A549 (cell line): ENCODE measurements around the gene DOCK6.

Experiments
- EP300 ChIP-seq, 2 experiments: fragments of >200 bp; sonication (Bioruptor Twin); formaldehyde crosslinking; IDR thresholded peaks; 2 replicates in 1 of 2; 3 replicates in 1 of 2; pipeline ENCODE4 v1.6.1; 2016 to 2017
- HES2 ChIP-seq: fragments of >200 bp; sonication (Bioruptor Twin); formaldehyde crosslinking; IDR thresholded peaks from 2 replicates; pipeline ENCODE4 v1.6.1; 2016
- JUN ChIP-seq, 2 experiments: fragments of >200 bp; sonication (Bioruptor Twin); formaldehyde crosslinking; IDR thresholded peaks; 2 replicates in 1 of 2; 3 replicates in 1 of 2; pipeline ENCODE4 v1.6.1; 2016 to 2017
- MAX ChIP-seq: IDR thresholded peaks from 2 replicates; pipeline ENCODE4 v1.6.1; 2012
- POLR2A ChIP-seq: IDR thresholded peaks from 2 replicates; pipeline ENCODE4 v1.6.1; 2012; ENCODE audit warnings: mild to moderate bottlenecking, low read length
- REST ChIP-seq: fragments of 200-600 bp; sonication (generic); IDR thresholded peaks from 2 replicates; pipeline ENCODE4 v1.6.1; 2016; ENCODE audit warnings: antibody characterized with exemption, mild to moderate bottlenecking, moderate library complexity
- SREBF2 ChIP-seq: fragments of 450-650 bp; IDR thresholded peaks from 2 replicates; pipeline ENCODE4 v1.6.1; 2014; ENCODE audit warnings: mild to moderate bottlenecking, moderate library complexity
- TF ChIP-seq, protein P1 (sequence below): fragments of >200 bp; sonication (Bioruptor Twin); formaldehyde crosslinking; IDR thresholded peaks from 3 replicates; pipeline ENCODE4 v1.5.1; 2016
- TF ChIP-seq, protein P2 (sequence below): IDR thresholded peaks from 2 replicates; pipeline ENCODE4 v1.6.1; 2012

GRCh38 chr19:11200015-11200574, 62.2 kb downstream of the DOCK6 start:
- TF ChIP-seq HES2 (no peak), POLR2A (no peak), SREBF2 (no peak), EP300 (IDR thresholded peaks at IDR 0.05) (no peak), REST (no peak), MAX (no peak), JUN (IDR thresholded peaks at IDR 0.05) (no peak)
- TF ChIP-seq, protein P1, sequence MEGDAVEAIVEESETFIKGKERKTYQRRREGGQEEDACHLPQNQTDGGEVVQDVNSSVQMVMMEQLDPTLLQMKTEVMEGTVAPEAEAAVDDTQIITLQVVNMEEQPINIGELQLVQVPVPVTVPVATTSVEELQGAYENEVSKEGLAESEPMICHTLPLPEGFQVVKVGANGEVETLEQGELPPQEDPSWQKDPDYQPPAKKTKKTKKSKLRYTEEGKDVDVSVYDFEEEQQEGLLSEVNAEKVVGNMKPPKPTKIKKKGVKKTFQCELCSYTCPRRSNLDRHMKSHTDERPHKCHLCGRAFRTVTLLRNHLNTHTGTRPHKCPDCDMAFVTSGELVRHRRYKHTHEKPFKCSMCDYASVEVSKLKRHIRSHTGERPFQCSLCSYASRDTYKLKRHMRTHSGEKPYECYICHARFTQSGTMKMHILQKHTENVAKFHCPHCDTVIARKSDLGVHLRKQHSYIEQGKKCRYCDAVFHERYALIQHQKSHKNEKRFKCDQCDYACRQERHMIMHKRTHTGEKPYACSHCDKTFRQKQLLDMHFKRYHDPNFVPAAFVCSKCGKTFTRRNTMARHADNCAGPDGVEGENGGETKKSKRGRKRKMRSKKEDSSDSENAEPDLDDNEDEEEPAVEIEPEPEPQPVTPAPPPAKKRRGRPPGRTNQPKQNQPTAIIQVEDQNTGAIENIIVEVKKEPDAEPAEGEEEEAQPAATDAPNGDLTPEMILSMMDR = no peak
- TF ChIP-seq, protein P2, sequence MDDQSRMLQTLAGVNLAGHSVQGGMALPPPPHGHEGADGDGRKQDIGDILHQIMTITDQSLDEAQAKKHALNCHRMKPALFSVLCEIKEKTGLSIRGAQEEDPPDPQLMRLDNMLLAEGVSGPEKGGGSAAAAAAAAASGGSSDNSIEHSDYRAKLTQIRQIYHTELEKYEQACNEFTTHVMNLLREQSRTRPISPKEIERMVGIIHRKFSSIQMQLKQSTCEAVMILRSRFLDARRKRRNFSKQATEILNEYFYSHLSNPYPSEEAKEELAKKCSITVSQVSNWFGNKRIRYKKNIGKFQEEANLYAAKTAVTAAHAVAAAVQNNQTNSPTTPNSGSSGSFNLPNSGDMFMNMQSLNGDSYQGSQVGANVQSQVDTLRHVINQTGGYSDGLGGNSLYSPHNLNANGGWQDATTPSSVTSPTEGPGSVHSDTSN = no peak
